Aorta (tissue), 5 donors: ENCODE data around the gene TPSG1. TPM values are rescaled to one million over a fixed set of nuclear protein-coding genes. Genes with fewer than 3 reads are reported as not detected.
"Not testable (repeated sequence)": the region's sequence is repeated elsewhere in the genome, so short reads cannot be mapped to it uniquely, and the experiment has no call there.

ENCODE experiments used
- ATAC-seq: fragments of 200-7000 bp; cut with Tn5 transposase; one replicate; pipeline ENCODE4 v1.9.1; 2022; ENCODE audit warnings: moderate library complexity; ENCODE audit not compliant: low FRiP score
- DNase-seq, 2 donors: peaks; one replicate each; pipeline ENCODE4 v3.0.0-alpha.2; 2020
- H3K27ac ChIP-seq, 2 donors: one replicate each; pipeline ENCODE4 v1.5.1; 2013; ENCODE audit warnings: low read length in 2 of 2, mild to moderate bottlenecking in 2 of 2, moderate library complexity in 2 of 2, control low read depth in 1 of 2, inconsistent platforms in 1 of 2, low read depth in 1 of 2
- H3K27me3 ChIP-seq, 2 donors: one replicate each; pipeline ENCODE4 v1.6.1; 2013; ENCODE audit warnings: control low read depth in 1 of 2, low read length in 1 of 2, mild to moderate bottlenecking in 1 of 2, moderate library complexity in 1 of 2; ENCODE audit not compliant: insufficient read depth in 2 of 2, control insufficient read depth in 1 of 2
- H3K36me3 ChIP-seq, 2 donors: one replicate each; pipeline ENCODE4 v1.6.1; 2013; ENCODE audit warnings: control low read depth in 1 of 2, low read length in 1 of 2, mild to moderate bottlenecking in 1 of 2; ENCODE audit not compliant: insufficient read depth in 2 of 2, control insufficient read depth in 1 of 2
- H3K4me1 ChIP-seq, 2 donors: one replicate each; pipeline ENCODE4 v1.6.1; 2013; ENCODE audit warnings: low read length in 2 of 2, control low read depth in 1 of 2, mild to moderate bottlenecking in 1 of 2, moderate library complexity in 1 of 2; ENCODE audit not compliant: insufficient read depth in 2 of 2, control insufficient read depth in 1 of 2
- H3K4me3 ChIP-seq, 2 donors: one replicate each; pipeline ENCODE4 v1.5.1; 2013; ENCODE audit warnings: low read length in 2 of 2, control low read depth in 1 of 2, mild to moderate bottlenecking in 1 of 2
- H3K9me3 ChIP-seq: one replicate; pipeline ENCODE4 v1.6.1; 2013; ENCODE audit warnings: mild to moderate bottlenecking, low read length; ENCODE audit not compliant: control insufficient read depth
- WGBS, 2 donors: extraction: QIAGEN DNeasy Blood & Tissue Kit; methylation state at CpG; one replicate each; pipeline ENCODE4 v1.1.7; 2013; 5-methylcytosine and 5-hydroxymethylcytosine counted together
- intact Hi-C, 2 donors: fragments of 100-400 bp; cut with DNase I; formaldehyde crosslinking; loops; one replicate each; pipeline versions ENCODE4 v1.14.2 to v1.15.0; 2022
- polyA plus RNA-seq, 2 donors: library from polyadenylated mRNA; stranded (reverse); fragments of 200-250 nt; gene quantifications; one replicate each; pipeline ENCODE4 v1.2.3, GENCODE V29; 2013
- total RNA-seq, 2 donors: library from RNA; stranded (reverse); fragmentation: NEBNext Ultra II Directional; extraction: Animal tissue kit (Norgen Biotek cat#: 25700); gene quantifications; one replicate each; pipeline ENCODE4 v1.2.1, GENCODE V29; 2021
- donor health status: healthy with polysubstance abuse.
- donor health status: Bipolar disorder and iron deficiency.
- donor health status: DM: no; HTN: no; CAD: no.
- donor health status: DM: no; HTN: no; CAD: no.
- donor health status: DM: yes; HTN: yes; CAD: no.

TPSG1 gene
- total and polyA plus RNA-seq, 4 donors, result 0.81 to 4.6 TPM; not detected in 2

DNA sequence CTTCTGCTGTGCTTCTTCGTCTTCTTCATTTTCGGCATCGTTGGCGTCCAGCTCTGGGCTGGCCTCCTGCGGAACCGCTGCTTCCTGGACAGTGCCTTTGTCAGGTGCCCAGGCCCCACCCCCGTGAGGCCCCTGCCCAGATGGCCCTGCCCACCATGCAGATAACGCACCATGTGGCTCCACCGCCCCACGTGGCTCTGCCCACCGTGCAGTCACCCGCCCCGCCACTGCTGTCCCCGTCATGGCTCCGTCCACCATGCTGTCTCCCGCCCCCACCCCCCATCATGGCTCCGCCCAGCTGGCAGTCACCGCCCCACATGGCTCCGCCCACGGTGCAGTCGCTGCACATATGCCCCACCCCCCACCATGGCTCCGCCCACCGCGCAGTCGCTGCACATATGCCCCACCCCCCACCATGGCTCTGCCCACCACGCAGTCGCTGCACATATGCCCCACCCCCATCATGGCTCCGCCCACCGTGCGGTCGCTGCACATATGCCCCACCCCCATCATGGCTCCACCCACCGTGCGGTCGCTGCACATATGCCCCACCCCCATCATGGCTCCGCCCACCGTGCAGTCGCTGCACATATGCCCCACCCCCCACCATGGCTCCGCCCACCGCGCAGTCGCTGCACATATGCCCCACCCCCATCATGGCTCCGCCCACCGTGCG is 26.3 kb downstream of the TPSG1 start:
- intact Hi-C loops, result loop anchor here in 1 of 2 donors (5.0 kb wide), 1 partner anchor 142 kb away; no protein-coding TSS in a partner anchor
- not testable (repeated sequence) for H3K4me3 ChIP-seq, H3K36me3 ChIP-seq, ATAC-seq, H3K27me3 ChIP-seq, H3K9me3 ChIP-seq, H3K27ac ChIP-seq, H3K4me1 ChIP-seq, DNase-seq
- 88 to 93% methylated on average over 41 to 44 of the region's 44 CpGs for WGBS, 2 donors

DNA sequence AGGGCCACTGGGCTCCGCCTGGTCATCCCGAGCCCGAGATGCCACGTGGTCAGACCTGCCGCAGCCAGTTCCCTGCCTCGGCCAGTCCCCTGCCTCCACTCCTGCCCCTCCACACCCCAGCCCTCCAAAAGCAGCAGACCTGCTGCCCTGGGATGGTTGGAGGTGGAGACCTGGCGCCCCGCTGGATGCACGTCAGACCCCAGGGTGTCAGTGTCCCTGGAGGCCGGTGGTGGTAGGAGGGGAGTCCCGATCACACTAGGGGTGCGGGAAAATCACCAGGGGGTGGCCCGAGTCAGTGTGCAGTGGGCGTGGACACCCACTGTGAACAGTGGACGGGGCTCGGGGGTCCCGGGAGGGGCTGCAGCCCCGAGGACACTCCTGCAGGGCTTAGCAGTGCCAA is 26.9 kb downstream of the TPSG1 start:
- H3K4me3 ChIP-seq, result no peak overlapping the region
- no peaks in the 10 kb centered on the region for H3K27me3 ChIP-seq
- no peaks in the 10 kb centered on the region for H3K4me1 ChIP-seq
- intact Hi-C loops, result loop anchor here in 1 of 2 donors (5.0 kb wide), 1 partner anchor 141 kb away; no protein-coding TSS in a partner anchor
- ATAC-seq (no peak), DNase-seq (no peak)
- no peaks in the 10 kb centered on the region for H3K9me3 ChIP-seq
- no peak overlapping the region for H3K27ac ChIP-seq
- no peaks in the 10 kb centered on the region for H3K36me3 ChIP-seq
- 87 to 93% methylated on average over 17 to 18 of the region's 18 CpGs for whole genome bisulfite sequencing, 2 donors

DNA sequence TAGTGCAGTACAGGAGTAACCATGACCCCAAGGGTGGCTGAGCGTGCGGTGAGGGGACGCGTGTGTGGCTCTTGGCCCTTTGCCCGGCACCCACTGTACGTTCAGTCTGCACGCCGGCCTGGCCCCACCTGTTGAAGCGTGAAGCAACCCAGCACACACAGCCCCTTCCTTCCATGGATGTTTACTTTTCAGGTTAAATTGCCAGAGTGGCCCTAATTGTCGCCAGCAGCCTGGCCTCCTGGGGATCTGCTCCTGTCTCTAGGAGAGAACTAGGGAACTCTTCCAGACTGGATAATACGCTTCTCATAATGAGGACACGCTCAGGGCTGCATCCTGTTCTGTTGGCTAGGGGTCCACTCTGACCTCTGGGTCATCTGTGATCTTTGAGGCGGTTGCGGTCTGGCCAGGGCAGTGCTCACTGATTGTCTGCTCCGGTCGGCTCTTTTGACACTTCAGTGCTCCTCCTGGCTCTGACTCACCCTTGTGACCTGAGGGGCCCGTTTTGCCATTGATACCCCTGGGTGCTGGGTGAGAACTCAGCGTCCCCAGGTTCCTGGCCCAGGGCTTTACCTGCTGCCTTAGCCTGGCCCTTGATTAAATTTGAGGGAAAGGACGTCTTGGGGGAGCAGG is 27.7 kb downstream of the TPSG1 start:
- Histone ChIP-seq H3K27ac (no peak overlapping the region), H3K36me3 (no peaks in the 10 kb centered on the region)
- 72 to 80% methylated on average over 19 of the region's 19 CpGs for whole genome bisulfite sequencing, 2 donors

DNA sequence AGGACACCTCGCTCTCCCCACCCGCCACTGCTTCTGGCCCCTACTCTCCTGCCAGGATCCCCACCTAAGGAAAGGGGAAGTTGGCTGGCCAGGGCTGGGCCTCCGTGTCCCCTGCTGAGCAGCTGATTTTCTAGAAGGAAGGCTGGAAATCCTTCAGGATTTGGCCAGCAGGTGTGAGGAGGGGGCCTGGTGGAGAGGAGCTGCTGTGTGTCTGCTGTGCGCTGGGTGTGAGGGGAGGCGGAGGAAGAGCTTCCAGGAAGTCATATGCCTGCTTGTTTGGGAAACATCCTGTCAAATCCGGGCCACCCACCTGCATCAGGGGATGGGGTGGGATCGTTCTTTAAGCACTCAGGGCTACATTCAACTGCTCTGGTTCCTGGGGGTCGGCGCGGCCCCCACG is 28.6 kb downstream of the TPSG1 start:
- Histone ChIP-seq H3K4me1 (no peaks in the 10 kb centered on the region), H3K36me3 (no peaks in the 10 kb centered on the region), H3K4me3 (no peak overlapping the region), H3K27me3 (no peaks in the 10 kb centered on the region), H3K27ac (no peak overlapping the region), H3K9me3 (no peaks in the 10 kb centered on the region)
- WGBS, 2 donors, result 80 to 86% methylated on average over 11 of the region's 11 CpGs
- DNase-seq, result no peak
- intact Hi-C loops, result loop anchor here in 1 of 2 donors (5.0 kb wide), 1 partner anchor 139 kb away; no protein-coding TSS in a partner anchor
- ATAC-seq, result no peak

More for the DNA sequence above, 27.7 kb downstream of the TPSG1 start:
- DNase-seq, result no peak
- no peak for ATAC-seq
- intact Hi-C loops, result loop anchor here in 1 of 2 donors (5.0 kb wide), 1 partner anchor 140 kb away; no protein-coding TSS in a partner anchor
- Histone ChIP-seq H3K4me3 (no peak overlapping the region), H3K9me3 (no peaks in the 10 kb centered on the region), H3K27me3 (no peaks in the 10 kb centered on the region), H3K4me1 (no peaks in the 10 kb centered on the region)

DNA sequence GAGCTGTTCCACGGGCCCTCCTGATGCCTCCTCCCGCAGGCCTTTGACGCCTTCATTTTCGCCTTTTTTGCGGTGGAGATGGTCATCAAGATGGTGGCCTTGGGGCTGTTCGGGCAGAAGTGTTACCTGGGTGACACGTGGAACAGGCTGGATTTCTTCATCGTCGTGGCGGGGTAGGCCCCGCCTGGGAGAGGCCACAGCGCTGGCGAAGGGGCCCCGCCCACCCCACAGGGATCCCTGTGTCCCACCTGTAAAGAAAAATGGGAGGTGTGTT is 29.7 kb downstream of the TPSG1 start:
- no peak for DNase-seq
- Histone ChIP-seq H3K4me3 (no peak overlapping the region), H3K27ac (no peak overlapping the region), H3K36me3 (no peaks in the 10 kb centered on the region), H3K4me1 (no peaks in the 10 kb centered on the region), H3K9me3 (no peaks in the 10 kb centered on the region), H3K27me3 (no peaks in the 10 kb centered on the region)
- WGBS, 2 donors, result 82 to 87% methylated on average over 12 to 14 of the region's 14 CpGs
- intact Hi-C loops, result loop anchor here in 1 of 2 donors (5.0 kb wide), 1 partner anchor 138 kb away; no protein-coding TSS in a partner anchor
- ATAC-seq, result no peak

DNA sequence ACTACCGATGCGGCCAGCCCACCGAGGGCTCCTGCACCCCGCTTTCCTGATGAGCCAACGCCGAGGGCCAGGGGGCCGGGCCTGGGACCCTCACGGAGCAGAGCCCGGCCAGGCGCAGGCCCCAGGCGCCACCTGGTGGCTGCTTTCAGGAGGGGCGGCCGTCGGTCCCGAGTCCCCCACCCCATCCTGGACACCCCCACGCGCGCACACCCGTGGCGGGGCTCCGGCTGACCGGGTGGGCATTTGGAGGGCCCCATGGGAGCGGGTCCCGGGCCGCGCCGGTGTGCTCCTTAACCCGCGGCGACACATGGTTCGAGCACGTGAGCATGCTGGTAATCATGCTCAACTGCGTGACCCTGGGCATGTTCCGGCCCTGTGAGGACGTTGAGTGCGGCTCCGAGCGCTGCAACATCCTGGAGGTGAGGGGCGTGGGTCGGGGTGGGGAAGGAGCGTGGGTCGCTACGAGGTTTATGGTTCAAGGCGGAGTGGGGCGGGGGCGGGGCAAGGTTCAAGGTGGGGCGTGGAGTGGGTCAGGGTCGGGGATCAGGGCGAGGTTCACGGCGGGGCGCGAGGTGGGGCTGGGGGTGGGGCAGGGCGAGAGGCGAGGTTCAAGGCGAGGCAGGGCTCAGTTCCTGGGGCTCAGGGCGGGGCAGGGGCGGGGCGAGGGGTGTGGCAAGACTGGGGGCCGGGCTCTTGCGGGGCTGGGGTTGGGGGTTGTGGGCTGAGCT is 30.2 kb downstream of the TPSG1 start:
- intact Hi-C loops, result loop anchor here (1.0 to 5.0 kb wide), 2 partner anchors 89 to 138 kb away; no protein-coding TSS in a partner anchor
- DNase-seq (no peak), ATAC-seq (no peak)
- H3K4me1 ChIP-seq, result no peaks in the 10 kb centered on the region
- 25 to 32% methylated on average over 42 to 61 of the region's 61 CpGs for WGBS, 2 donors
- H3K4me3 ChIP-seq, result no peak overlapping the region
- no peak overlapping the region for H3K27ac ChIP-seq
- no peaks in the 10 kb centered on the region for H3K9me3 ChIP-seq
- no peaks in the 10 kb centered on the region for H3K36me3 ChIP-seq
- no peaks in the 10 kb centered on the region for H3K27me3 ChIP-seq

DNA sequence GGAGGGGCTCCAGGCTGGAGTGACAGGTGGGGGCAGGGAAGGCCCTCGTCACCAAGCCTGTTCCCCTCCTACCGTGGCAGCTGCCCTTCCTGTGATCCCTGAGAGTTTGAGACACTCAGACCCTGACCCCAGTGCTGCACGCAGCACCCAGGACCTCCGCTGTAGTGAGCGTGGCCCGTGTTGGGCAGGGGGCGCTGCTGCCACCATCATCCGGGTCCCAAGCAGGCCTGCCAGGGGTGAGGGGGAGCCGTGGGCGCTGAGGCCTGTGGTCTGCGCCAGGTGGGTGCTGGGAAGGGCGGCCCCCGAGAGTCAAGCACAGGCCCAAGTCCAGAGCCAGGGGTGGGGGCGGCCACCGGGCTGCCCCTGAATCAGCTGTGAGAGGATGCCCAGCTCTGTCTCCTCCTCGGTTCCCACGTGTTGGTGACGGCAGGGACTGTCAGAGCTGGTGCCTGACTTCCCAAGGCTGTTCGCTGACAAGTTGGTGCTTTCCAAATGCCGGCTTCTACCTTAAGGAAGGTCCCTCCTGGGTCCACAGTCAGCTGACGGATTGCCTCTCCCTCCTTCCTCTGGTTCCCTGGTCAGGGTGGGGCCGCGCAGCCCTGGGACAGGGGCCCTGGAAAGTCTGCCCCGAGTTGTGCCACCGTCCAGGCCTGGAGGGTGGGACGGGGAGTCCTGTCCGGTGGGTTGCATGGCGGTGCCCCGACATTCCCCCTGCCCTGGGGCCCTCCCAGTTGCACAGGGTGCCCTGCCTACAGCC is 31.1 kb downstream of the TPSG1 start:
- Histone ChIP-seq H3K9me3 (no peaks in the 10 kb centered on the region), H3K36me3 (no peaks in the 10 kb centered on the region), H3K4me1 (no peaks in the 10 kb centered on the region), H3K27ac (no peak overlapping the region), H3K4me3 (no peak overlapping the region), H3K27me3 (no peaks in the 10 kb centered on the region)
- intact Hi-C loops, result loop anchor here (1.0 to 5.0 kb wide), 2 partner anchors 88 to 137 kb away; no protein-coding TSS in a partner anchor
- 75 to 78% methylated on average over 26 to 29 of the region's 29 CpGs for WGBS, 2 donors
- DNase-seq (no peak), ATAC-seq (no peak)

DNA sequence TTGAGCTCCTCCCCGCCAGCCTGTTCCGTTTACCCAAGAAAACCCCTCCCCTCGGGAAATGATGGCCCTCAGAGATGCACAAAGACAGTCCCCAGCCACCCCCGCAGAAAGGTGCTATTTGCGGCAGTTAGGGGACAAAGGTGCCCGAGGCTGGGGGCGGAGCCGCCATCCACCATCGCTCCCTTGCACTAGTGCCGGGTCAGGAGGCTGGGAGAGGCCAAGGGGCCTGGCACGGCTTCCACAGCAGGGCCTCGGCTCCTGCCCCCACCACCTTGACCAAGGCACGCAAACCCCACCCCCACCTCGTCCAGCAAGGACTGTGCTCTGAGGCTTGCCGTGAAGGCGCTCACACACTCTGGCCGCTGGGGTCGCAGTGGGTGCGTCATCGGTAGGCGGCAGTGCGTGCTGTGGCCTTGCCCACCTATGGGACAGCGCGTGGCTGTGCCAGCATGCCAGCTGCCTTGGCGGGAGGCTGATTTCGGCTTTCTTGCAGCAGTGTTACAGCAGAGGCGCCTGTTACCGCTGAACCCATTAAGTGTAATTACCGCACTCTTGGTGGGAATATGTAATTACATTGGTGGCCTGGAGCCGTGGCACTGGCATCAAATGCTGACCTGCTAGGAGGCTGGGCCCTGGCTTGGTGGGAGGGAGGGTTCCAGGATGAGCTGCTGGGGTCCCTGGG is 31.8 kb downstream of the TPSG1 start:
- Histone ChIP-seq H3K27me3 (no peaks in the 10 kb centered on the region), H3K9me3 (no peaks in the 10 kb centered on the region), H3K4me3 (no peak overlapping the region), H3K4me1 (no peaks in the 10 kb centered on the region), H3K27ac (no peak overlapping the region), H3K36me3 (no peaks in the 10 kb centered on the region)
- DNase-seq (no peak), ATAC-seq (no peak)
- intact Hi-C loops, result loop anchor here in 1 of 2 donors (5.0 kb wide), 1 partner anchor 136 kb away; no protein-coding TSS in a partner anchor
- WGBS, 2 donors, result 85 to 86% methylated on average over 30 of the region's 30 CpGs
